Measurements from ENCODE around the gene FBXL20. TPM values are rescaled to one million over a fixed set of nuclear protein-coding genes. Genes with fewer than 3 reads are reported as not detected.

FBXL20 gene
- total and polyA plus RNA-seq, 2 of the 8 experiments (the other 6 are each of a cell fraction or from before 2014, with no cell fraction given): 5.5 to 11.0 TPM

DNA sequence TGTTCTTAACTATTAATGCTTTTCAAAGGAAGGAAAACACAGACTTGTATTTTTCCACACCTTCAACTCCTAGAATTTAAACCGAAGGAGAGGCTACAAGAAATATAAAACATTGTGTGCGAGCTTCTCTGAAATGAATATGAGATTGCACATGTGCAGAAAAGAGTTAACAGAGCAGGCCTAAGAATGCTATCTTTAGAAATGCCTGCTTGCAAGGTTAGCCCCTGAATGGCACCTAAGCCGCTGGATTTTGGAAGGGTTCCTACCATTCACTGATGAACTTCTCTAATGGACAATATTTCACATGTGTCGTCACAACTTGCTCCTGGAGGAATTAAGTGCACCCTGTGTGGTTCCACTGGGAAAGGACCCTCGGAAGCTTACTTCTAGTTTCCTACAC, 69.3 kb downstream of the FBXL20 start (continued):
- TF ChIP-seq RAD21 (IDR thresholded peaks at IDR 0.05 in 1 of 2, conservative IDR thresholded peaks at IDR 0.05 in 1 of 2; ENCODE audit: low read depth in 2 of 2, low read length in 2 of 2): no peak
- TF ChIP-seq TCF12 (IDR thresholded peaks at IDR 0.05; ENCODE audit: low read depth, low read length): no peak
- TF ChIP-seq PHF8 (conservative IDR thresholded peaks at IDR 0.05; ENCODE audit: low read depth, low read length): no peak
- TF ChIP-seq SUZ12 (IDR thresholded peaks at IDR 0.05; ENCODE audit: low read length): no peak
- no peak for TF ChIP-seq SRF (IDR thresholded peaks at IDR 0.05; ENCODE audit: low read depth, low read length)
- TF ChIP-seq JUN (IDR thresholded peaks at IDR 0.05; ENCODE audit: low read depth, low read length): no peak
- no peak for TF ChIP-seq POU5F1 (IDR thresholded peaks at IDR 0.05; ENCODE audit: low read depth, low read length)

All from H1 (cell line).